H9 (cell line): ENCODE measurements around the gene PXK. TPM values are rescaled to one million over a fixed set of nuclear protein-coding genes. Genes with fewer than 3 reads are reported as not detected.
A peak's percentile ranks its signal among the peaks of the same experiment; 100 is the strongest.

Experiments used
- DNase-seq: peaks from one replicate; pipeline ENCODE4 v3.0.0-alpha.2; 2017
- H2AFZ ChIP-seq: one replicate; pipeline ENCODE4 v1.6.1; 2013; ENCODE audit warnings: mild to moderate bottlenecking, low read length, control low read depth, moderate library complexity
- H2AK5ac ChIP-seq: 2 replicates; pipeline ENCODE4 v1.6.1; 2013; ENCODE audit warnings: low read length, control low read depth, mixed read lengths; ENCODE audit not compliant: insufficient read length
- H2BK120ac ChIP-seq: one replicate; pipeline ENCODE4 v1.6.1; 2013; ENCODE audit warnings: low read depth, mild to moderate bottlenecking, low read length, control low read depth, inconsistent platforms; ENCODE audit not compliant: poor library complexity, severe bottlenecking
- H2BK12ac ChIP-seq: 2 replicates; pipeline ENCODE4 v1.6.1; 2013; ENCODE audit warnings: low read length, control low read depth, mixed read lengths, low read depth; ENCODE audit not compliant: insufficient read length
- H2BK15ac ChIP-seq: 2 replicates; pipeline ENCODE4 v1.6.1; 2013; ENCODE audit warnings: low read depth, low read length, control low read depth
- H2BK20ac ChIP-seq: one replicate; pipeline ENCODE4 v1.6.1; 2013; ENCODE audit warnings: low read depth, mild to moderate bottlenecking, low read length, control low read depth, inconsistent platforms; ENCODE audit not compliant: poor library complexity, severe bottlenecking
- H2BK5ac ChIP-seq: 2 replicates; pipeline ENCODE4 v1.6.1; 2013; ENCODE audit warnings: low read length, control low read depth, mixed read lengths; ENCODE audit not compliant: insufficient read length
- H3K14ac ChIP-seq: 2 replicates; pipeline ENCODE4 v1.6.1; 2013; ENCODE audit warnings: low read length, control low read depth; ENCODE audit not compliant: insufficient read depth
- H3K18ac ChIP-seq: 2 replicates; pipeline ENCODE4 v1.6.1; 2013; ENCODE audit warnings: low read depth, mild to moderate bottlenecking, mixed read lengths, low read length, control low read depth; ENCODE audit not compliant: insufficient read length
- H3K23ac ChIP-seq: 2 replicates; pipeline ENCODE4 v1.6.1; 2013; ENCODE audit warnings: low read length, control low read depth, mixed read lengths, low read depth; ENCODE audit not compliant: insufficient read length
- H3K23me2 ChIP-seq: 2 replicates; pipeline ENCODE4 v1.6.1; 2013; ENCODE audit warnings: low read depth, mild to moderate bottlenecking, mixed read lengths, low read length, control low read depth; ENCODE audit not compliant: insufficient read length, poor library complexity, severe bottlenecking
- H3K27ac ChIP-seq: 2 replicates; pipeline ENCODE4 v1.5.1; 2013; ENCODE audit warnings: low read length, control low read depth, mixed read lengths, low read depth; ENCODE audit not compliant: insufficient read length
- H3K27me3 ChIP-seq: 2 replicates; pipeline ENCODE4 v1.6.1; 2013; ENCODE audit warnings: low read length, control low read depth, inconsistent platforms; ENCODE audit not compliant: insufficient read depth
- H3K4ac ChIP-seq: 2 replicates; pipeline ENCODE4 v1.6.1; 2013; ENCODE audit warnings: low read depth, mild to moderate bottlenecking, control low read depth, inconsistent platforms, low read length, moderate library complexity
- H3K4me1 ChIP-seq: 2 replicates; pipeline ENCODE4 v1.6.1; 2013; ENCODE audit warnings: low read length, control low read depth, inconsistent platforms; ENCODE audit not compliant: insufficient read depth
- H3K4me2 ChIP-seq: 2 replicates; pipeline ENCODE4 v1.6.1; 2013; ENCODE audit warnings: low read length, control low read depth, mixed read lengths; ENCODE audit not compliant: insufficient read length, insufficient read depth
- H3K56ac ChIP-seq: 2 replicates; pipeline ENCODE4 v1.6.1; 2013; ENCODE audit warnings: low read depth, mild to moderate bottlenecking, mixed read lengths, low read length, control low read depth; ENCODE audit not compliant: insufficient read length
- H3K79me1 ChIP-seq: 2 replicates; pipeline ENCODE4 v1.6.1; 2013; ENCODE audit warnings: low read depth, mild to moderate bottlenecking, moderate library complexity, low read length, control low read depth, inconsistent platforms; ENCODE audit not compliant: insufficient read depth, poor library complexity, severe bottlenecking
- H3K79me2 ChIP-seq: 2 replicates; pipeline ENCODE4 v1.6.1; 2013; ENCODE audit warnings: low read length, control low read depth, inconsistent platforms; ENCODE audit not compliant: insufficient read depth
- H3K9ac ChIP-seq: 2 replicates; pipeline ENCODE4 v1.6.1; 2013; ENCODE audit warnings: low read length, control low read depth, mixed read lengths; ENCODE audit not compliant: insufficient read length; ENCODE audit errors: extremely low read depth
- H3K9me3 ChIP-seq: one replicate; pipeline ENCODE4 v1.6.1; 2013; ENCODE audit warnings: low read depth, low read length, inconsistent platforms; ENCODE audit not compliant: control insufficient read depth
- H3T11ph ChIP-seq: one replicate; pipeline ENCODE4 v1.6.1; 2013; ENCODE audit warnings: mild to moderate bottlenecking, low read length, control low read depth, inconsistent platforms
- H4K20me1 ChIP-seq: one replicate; pipeline ENCODE4 v1.6.1; 2013; ENCODE audit not compliant: control insufficient read depth, insufficient read length, insufficient read depth
- H4K5ac ChIP-seq: 2 replicates; pipeline ENCODE4 v1.6.1; 2013; ENCODE audit warnings: low read depth, mild to moderate bottlenecking, mixed read lengths, low read length, control low read depth; ENCODE audit not compliant: insufficient read length
- H4K8ac ChIP-seq: replicated peaks from 2 replicates; pipeline ENCODE4 v1.6.1; 2013; ENCODE audit warnings: low read length, control low read depth, mixed read lengths, low read depth; ENCODE audit not compliant: insufficient read length
- H4K91ac ChIP-seq: 2 replicates; pipeline ENCODE4 v1.6.1; 2013; ENCODE audit warnings: low read depth, mild to moderate bottlenecking, moderate library complexity, mixed read lengths, low read length, control low read depth; ENCODE audit not compliant: insufficient read length
- H3K27ac Mint-ChIP-seq, 3 experiments: 2 replicates in 2 of 3; 3 replicates in 1 of 3; pipeline ENCODE4 v1.8.0; 2020 to 2021; ENCODE audit warnings: mixed read lengths in 3 of 3, mild to moderate bottlenecking in 1 of 3, moderate library complexity in 1 of 3
- H3K27me3 Mint-ChIP-seq: 2 replicates; pipeline ENCODE4 v1.8.0; 2021; ENCODE audit warnings: low read depth, mild to moderate bottlenecking, moderate library complexity, mixed read lengths
- H3K36me3 Mint-ChIP-seq, 3 experiments: 2 replicates in 2 of 3; 3 replicates in 1 of 3; pipeline ENCODE4 v1.8.0; 2020 to 2021; ENCODE audit warnings: low read depth in 3 of 3, mixed read lengths in 3 of 3; ENCODE audit not compliant: insufficient read depth in 1 of 3
- H3K4me1 Mint-ChIP-seq, 2 experiments: 2 replicates each; pipeline ENCODE4 v1.8.0; 2020; ENCODE audit warnings: mixed read lengths in 2 of 2
- H3K4me3 Mint-ChIP-seq, 2 experiments: 2 replicates in 1 of 2; 3 replicates in 1 of 2; pipeline ENCODE4 v1.8.0; 2020 to 2021; ENCODE audit warnings: mild to moderate bottlenecking in 2 of 2, mixed read lengths in 2 of 2, moderate library complexity in 1 of 2
- H3K9me3 Mint-ChIP-seq, 2 experiments: 2 replicates in 1 of 2; 3 replicates in 1 of 2; pipeline ENCODE4 v1.8.0; 2020; ENCODE audit warnings: mild to moderate bottlenecking in 2 of 2, mixed read lengths in 2 of 2, moderate library complexity in 1 of 2
- WGBS: extraction: QIAGEN DNeasy Blood & Tissue Kit; methylation state at CpG from one replicate; pipeline ENCODE4 v1.1.7; 2013; ENCODE audit warnings: missing lambda C conversion rate, low lambda C conversion rate, mixed read lengths; ENCODE audit not compliant: insufficient read length; ENCODE audit errors: extremely low coverage; 5-methylcytosine and 5-hydroxymethylcytosine counted together
- total RNA-seq: library from RNA; stranded (reverse); gene quantifications from 2 replicates; pipeline ENCODE4 v1.2.1, GENCODE V29; 2021
- TF ChIP-seq, protein P1 (sequence below): fragments of 200-600 bp; sonication (generic); conservative IDR thresholded peaks from 3 replicates; pipeline ENCODE4 v1.8.0; 2021; ENCODE audit warnings: antibody characterized with exemption, mild to moderate bottlenecking

PXK gene
- total RNA-seq, 1 experiment from 2014 or later: 3.3 TPM

DNA sequence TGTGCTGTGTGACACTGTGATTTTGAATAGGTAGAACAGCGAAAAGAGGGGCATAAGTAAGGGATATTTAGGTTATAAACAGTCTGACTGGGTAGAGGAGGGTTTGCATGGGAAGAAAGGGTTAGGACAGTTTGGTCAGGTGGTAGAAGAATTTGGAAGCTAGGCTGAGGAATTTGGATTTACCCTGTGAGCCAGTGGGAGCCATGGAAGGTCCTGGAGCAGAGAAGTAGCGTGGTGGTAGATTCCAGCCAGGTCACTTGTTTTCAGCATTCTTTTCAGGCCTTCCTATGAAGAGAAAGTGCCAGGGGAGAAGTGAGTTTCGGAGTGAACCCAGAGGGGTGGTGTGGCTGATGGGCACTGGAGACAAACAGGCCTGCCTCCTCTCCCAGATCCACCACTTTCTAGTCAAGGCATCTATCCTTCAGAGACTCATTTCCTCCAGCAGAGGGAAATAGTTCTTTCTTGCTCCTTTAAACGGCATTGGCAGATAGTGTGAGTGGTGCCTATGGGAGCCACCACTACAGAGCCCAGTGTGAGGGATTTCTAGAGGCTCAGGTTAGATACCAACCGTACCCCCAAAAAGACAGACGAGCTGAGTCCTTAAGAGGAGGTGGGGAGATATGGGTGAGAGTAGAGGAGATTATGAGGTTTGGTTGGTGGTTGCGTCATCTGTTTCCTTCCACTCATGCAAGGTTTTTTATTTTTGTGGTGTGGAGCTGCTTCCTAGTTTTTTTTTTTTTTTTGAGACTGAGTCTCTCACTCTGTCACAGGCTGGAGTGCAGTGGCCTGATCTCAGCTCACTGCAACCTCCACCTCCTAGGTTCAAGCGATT, 21.2 kb downstream of the PXK start:
- TF ChIP-seq, protein P1, sequence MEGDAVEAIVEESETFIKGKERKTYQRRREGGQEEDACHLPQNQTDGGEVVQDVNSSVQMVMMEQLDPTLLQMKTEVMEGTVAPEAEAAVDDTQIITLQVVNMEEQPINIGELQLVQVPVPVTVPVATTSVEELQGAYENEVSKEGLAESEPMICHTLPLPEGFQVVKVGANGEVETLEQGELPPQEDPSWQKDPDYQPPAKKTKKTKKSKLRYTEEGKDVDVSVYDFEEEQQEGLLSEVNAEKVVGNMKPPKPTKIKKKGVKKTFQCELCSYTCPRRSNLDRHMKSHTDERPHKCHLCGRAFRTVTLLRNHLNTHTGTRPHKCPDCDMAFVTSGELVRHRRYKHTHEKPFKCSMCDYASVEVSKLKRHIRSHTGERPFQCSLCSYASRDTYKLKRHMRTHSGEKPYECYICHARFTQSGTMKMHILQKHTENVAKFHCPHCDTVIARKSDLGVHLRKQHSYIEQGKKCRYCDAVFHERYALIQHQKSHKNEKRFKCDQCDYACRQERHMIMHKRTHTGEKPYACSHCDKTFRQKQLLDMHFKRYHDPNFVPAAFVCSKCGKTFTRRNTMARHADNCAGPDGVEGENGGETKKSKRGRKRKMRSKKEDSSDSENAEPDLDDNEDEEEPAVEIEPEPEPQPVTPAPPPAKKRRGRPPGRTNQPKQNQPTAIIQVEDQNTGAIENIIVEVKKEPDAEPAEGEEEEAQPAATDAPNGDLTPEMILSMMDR: peak; percentile 29; the same call in 1 of the 3 replicates
- no peaks in the 10 kb centered on the region for H3K23me2 ChIP-seq
- no peak for DNase-seq

More for the DNA sequence above, 21.2 kb downstream of the PXK start:
- Histone ChIP-seq H3K79me1 (no peaks in the 10 kb centered on the region), H3K23ac (no peak overlapping the region), H4K8ac (no peak overlapping the region), H3K4me2 (no peak overlapping the region), H3K56ac (no peak overlapping the region), H4K20me1 (no peaks in the 10 kb centered on the region), H2BK12ac (peak overlapping the region; percentile 42), H3K4me1 (no peaks in the 10 kb centered on the region), H3K14ac (no peak overlapping the region), H2BK5ac (no peak overlapping the region), H2BK15ac (0 out of 2 replicates have a peak overlapping the region, but pooled peaks have one; percentile 95), H3K27ac (no peak overlapping the region), H3T11ph (no peak overlapping the region), H4K5ac (no peak overlapping the region), H3K27me3 (no peaks in the 10 kb centered on the region), H3K79me2 (no peaks in the 10 kb centered on the region), H3K18ac (no peak overlapping the region), H2AFZ (no peak overlapping the region), H3K9me3 (no peaks in the 10 kb centered on the region), H2BK120ac (no peak overlapping the region), H3K4ac (no peak overlapping the region), H2AK5ac (no peak overlapping the region), H4K91ac (no peak overlapping the region), H2BK20ac (no peak overlapping the region), H3K9ac (no peak overlapping the region)
- Mint-ChIP-seq H3K4me3 (no peak overlapping the region), H3K4me1 (peaks cover 8% of the 10 kb centered on the region in 2 experiments), H3K9me3 (no peaks in the 10 kb centered on the region), H3K27me3 (no peaks in the 10 kb centered on the region), H3K27ac (peak overlapping the region in 1 of 3 experiments; percentile 50; a peak in 1 of 7 replicates), H3K36me3 (no peaks in the 10 kb centered on the region)
- no CpG with 5 or more reads among the region's 8 CpGs for WGBS
